Thoracic aorta (tissue), 2 donors: ENCODE results near the gene CPXM1. TPM values are rescaled to one million over a fixed set of nuclear protein-coding genes. Genes with fewer than 3 reads are reported as not detected.

Source experiments
- ATAC-seq: fragments of 150-250 bp; one replicate; pipeline ENCODE4 v1.8.0; 2017; ENCODE audit warnings: low read depth; ENCODE audit not compliant: insufficient number of reproducible peaks, low FRiP score
- DNase-seq: peaks from one replicate; pipeline ENCODE4 v3.0.0-alpha.2; 2020; ENCODE audit warnings: low spot score
- H3K27ac ChIP-seq, 2 donors: fragments of 200-600 bp; sonication (generic); 1 replicate in 1 of 2; 2 replicates in 1 of 2; pipeline ENCODE4 v1.5.1; 2016; ENCODE audit warnings: mild to moderate bottlenecking in 2 of 2, moderate library complexity in 2 of 2
- H3K27me3 ChIP-seq: fragments of 200-600 bp; sonication (generic); replicated peaks from 2 replicates; pipeline ENCODE4 v1.6.0; 2016; ENCODE audit warnings: mild to moderate bottlenecking; ENCODE audit not compliant: insufficient read depth
- H3K36me3 ChIP-seq: fragments of 200-600 bp; sonication (generic); one replicate; pipeline ENCODE4 v1.5.1; 2016
- H3K4me1 ChIP-seq, 2 donors: fragments of 200-600 bp; sonication (generic); 1 replicate in 1 of 2; 2 replicates in 1 of 2; pipeline versions ENCODE4 v1.5.1 to v1.6.0; 2016; ENCODE audit warnings: low read depth in 2 of 2, mild to moderate bottlenecking in 1 of 2; ENCODE audit not compliant: control insufficient read depth in 1 of 2
- H3K4me3 ChIP-seq: fragments of 200-600 bp; sonication (generic); 2 replicates; pipeline ENCODE4 v1.5.1; 2016; ENCODE audit warnings: mild to moderate bottlenecking
- H3K9me3 ChIP-seq: fragments of 200-600 bp; sonication (generic); 2 replicates; pipeline ENCODE4 v1.5.1; 2016
- total RNA-seq, 2 donors: library from RNA; depleted of rRNA; stranded (reverse); fragments of >200 nt; gene quantifications; one replicate each; pipeline versions ENCODE4 v1.1.0 to v1.2.3, GENCODE V29; 2016
- TF ChIP-seq, protein P1 (sequence below): fragments of 200-600 bp; sonication (generic); IDR thresholded peaks from one replicate; pipeline ENCODE4 v1.5.1; 2019; ENCODE audit warnings: antibody characterized with exemption

The CPXM1 gene
- total RNA-seq, 2 donors from 2014 or later: not detected

DNA sequence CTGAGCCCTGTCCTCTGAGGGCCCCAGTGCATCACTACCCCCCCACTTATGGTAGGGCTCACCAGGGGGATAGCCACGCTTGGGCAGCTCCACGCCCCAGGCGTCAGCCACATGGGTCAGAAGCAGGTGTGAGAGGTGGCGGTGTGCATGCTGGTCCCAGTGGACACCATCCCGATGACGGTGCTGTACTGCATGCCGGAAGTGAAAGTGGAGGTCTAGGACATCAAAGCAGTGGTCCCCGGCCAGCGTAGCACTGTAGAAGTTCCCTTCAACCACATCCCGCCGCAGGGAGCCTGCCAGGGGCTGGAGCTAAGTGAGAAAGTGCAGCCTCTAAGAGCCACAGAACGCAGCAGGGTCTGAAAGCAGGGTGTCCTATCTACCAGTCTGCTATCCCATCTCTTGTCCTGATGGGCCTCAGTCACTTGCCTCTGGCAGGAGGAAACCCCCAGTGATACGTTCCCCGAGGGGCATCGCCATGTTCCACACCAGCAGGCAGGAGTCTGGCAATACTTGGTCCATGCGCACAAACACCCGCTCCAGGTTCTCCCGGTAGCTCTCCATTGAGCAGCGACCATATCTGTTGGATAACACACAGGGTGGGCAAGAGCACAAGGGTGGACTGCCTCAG, 37.9 kb upstream of the CPXM1 start:
- TF ChIP-seq, protein P1, sequence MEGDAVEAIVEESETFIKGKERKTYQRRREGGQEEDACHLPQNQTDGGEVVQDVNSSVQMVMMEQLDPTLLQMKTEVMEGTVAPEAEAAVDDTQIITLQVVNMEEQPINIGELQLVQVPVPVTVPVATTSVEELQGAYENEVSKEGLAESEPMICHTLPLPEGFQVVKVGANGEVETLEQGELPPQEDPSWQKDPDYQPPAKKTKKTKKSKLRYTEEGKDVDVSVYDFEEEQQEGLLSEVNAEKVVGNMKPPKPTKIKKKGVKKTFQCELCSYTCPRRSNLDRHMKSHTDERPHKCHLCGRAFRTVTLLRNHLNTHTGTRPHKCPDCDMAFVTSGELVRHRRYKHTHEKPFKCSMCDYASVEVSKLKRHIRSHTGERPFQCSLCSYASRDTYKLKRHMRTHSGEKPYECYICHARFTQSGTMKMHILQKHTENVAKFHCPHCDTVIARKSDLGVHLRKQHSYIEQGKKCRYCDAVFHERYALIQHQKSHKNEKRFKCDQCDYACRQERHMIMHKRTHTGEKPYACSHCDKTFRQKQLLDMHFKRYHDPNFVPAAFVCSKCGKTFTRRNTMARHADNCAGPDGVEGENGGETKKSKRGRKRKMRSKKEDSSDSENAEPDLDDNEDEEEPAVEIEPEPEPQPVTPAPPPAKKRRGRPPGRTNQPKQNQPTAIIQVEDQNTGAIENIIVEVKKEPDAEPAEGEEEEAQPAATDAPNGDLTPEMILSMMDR: no peak
- ATAC-seq (no peak), DNase-seq (no peak)
- Histone ChIP-seq H3K27ac (no peak overlapping the region), H3K36me3 (no peaks in the 10 kb centered on the region), H3K9me3 (no peaks in the 10 kb centered on the region), H3K4me1 (peaks cover 0 to 19% of the 10 kb centered on the region in 2 donors), H3K27me3 (no peaks in the 10 kb centered on the region), H3K4me3 (no peak overlapping the region)

DNA sequence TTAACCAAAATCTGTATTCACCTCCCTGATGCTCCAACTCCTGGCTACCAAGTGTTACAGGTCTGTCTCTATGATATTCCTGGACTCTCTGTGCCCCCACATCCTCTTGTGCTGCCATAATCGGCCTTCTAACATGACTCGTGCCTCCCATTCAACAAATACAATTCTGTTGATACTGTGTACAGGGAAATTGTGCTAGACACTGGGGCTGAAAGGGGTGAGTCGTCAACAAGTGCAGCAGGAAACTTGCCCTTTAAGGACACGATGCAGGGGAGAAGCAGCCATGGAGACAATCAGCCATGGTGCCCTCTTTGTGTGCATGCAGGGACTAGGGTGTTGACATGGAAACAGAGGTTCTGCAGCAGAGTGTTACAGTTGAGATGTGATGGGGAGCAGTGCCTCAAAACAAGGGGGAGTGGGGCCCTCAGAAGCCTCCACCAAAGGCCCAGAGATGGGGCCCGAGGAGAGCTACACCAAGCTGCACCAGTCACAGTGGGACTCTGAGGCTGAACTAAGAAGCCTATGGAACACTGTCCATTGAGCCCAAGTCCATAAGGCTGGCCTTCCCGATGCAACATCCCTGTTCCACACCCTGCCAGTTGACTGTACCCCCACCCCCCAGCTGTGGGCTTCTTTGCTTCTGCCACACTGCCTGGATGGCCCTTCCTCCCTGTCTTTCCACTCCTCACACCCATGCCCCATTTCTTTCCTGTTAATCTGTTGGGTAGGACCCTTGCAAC, 37.0 kb upstream of the CPXM1 start:
- ATAC-seq: no peak
- H3K36me3 ChIP-seq: no peaks in the 10 kb centered on the region
- TF ChIP-seq, protein P1: no peak
- H3K4me1 ChIP-seq: peaks cover 0 to 19% of the 10 kb centered on the region in 2 donors
- H3K27me3 ChIP-seq: no peaks in the 10 kb centered on the region
- H3K9me3 ChIP-seq: no peaks in the 10 kb centered on the region
- no peak overlapping the region for H3K27ac ChIP-seq
- H3K4me3 ChIP-seq: no peak overlapping the region
- no peak for DNase-seq

DNA sequence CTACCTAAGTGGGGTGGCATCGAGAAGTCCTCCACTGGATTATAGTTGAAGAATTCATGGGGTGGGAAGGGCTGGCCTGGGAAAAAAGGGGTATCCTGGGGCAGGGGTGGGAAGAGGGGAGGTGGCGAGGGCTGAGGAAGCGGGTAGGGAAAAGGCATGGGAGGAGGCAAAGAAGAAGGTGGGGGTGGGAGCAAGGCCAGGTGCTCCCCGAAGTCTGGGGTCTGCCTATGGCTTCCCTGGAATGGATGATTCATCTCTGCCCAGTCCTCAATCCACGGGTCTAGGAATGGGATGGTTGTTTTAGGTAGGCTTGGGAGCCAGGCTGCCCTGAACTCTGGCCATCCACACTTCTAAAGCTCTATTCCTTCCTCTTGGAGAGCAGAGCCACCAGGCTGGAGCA, 35.6 kb upstream of the CPXM1 start:
- TF ChIP-seq, protein P1: no peak
- H3K4me1 ChIP-seq: peaks cover 0 to 7% of the 10 kb centered on the region in 2 donors
- no peak for DNase-seq
- H3K36me3 ChIP-seq: no peaks in the 10 kb centered on the region
- H3K4me3 ChIP-seq: no peak overlapping the region
- H3K27ac ChIP-seq: no peak overlapping the region
- H3K9me3 ChIP-seq: no peaks in the 10 kb centered on the region
- no peak for ATAC-seq
- H3K27me3 ChIP-seq: no peaks in the 10 kb centered on the region

DNA sequence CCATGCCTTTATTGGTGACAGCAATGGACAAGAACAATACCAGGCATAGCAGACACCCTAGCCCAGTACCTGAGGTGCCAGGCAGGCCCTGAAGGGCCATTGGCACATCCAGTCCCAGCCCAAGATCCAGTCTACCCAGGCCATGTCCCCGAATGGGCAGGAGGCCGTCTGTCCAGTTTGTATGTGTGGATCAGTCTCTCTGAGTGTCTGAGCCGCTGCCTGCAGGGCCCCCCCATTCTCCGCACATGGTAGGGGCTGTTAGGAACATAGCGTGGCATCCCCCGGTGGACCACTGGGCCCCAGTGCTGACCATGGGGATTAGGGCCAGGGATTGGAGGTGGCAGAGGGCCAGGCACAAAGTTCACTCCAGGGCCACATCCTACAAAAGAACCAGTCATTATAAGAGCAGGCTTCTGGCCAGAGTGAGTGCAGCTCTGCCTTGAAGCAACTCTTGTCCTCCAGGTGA, 34.9 kb upstream of the CPXM1 start:
- no peak overlapping the region for H3K27ac ChIP-seq
- TF ChIP-seq, protein P1: no peak
- ATAC-seq (no peak), DNase-seq (no peak)
- H3K27me3 ChIP-seq: no peaks in the 10 kb centered on the region
- H3K9me3 ChIP-seq: no peaks in the 10 kb centered on the region
- H3K4me3 ChIP-seq: no peak overlapping the region
- H3K4me1 ChIP-seq: peaks cover 0 to 7% of the 10 kb centered on the region in 2 donors
- no peaks in the 10 kb centered on the region for H3K36me3 ChIP-seq

DNA sequence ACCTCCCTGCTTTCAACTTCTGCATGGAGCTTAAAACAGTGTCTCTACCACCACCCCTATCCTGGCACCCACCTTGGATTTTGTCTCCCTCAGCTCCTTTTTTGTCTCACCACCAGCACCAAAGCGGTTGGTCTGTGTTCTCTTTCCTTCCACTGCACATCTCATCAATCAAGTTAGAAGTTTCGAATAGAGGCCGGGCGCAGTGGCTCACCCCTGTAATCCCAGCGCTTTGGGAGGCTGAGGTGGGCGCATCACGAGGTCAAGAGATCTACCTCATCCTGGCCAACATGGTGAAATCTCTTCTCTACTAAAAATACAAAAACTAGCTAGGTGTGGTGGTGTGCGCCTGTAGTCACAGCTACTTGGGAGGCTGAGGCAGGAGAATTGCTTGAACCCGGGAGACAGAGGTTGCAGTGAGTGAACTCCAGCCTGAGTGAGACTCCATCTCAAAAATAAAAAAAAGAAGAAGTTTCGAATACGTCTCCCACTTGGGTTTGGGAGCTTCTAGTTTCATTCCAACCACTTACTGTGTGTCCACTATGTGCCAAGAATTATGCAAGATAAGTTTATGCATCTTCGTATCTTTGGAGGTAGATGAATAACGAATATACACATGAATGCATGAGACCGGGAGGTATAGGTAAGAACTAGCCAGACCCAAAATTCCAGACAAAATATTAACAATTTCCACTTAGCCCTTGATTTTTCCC, 34.1 kb upstream of the CPXM1 start:
- Histone ChIP-seq H3K4me3 (no peak overlapping the region), H3K27me3 (no peaks in the 10 kb centered on the region), H3K9me3 (no peaks in the 10 kb centered on the region), H3K36me3 (no peaks in the 10 kb centered on the region), H3K27ac (no peak overlapping the region), H3K4me1 (peaks cover 0 to under 1% of the 10 kb centered on the region in 2 donors)
- ATAC-seq (no peak), DNase-seq (no peak)
- TF ChIP-seq, protein P1: no peak
